Gastrocnemius medialis (tissue), 4 donors: Measurements from ENCODE around the gene PHRF1. TPM values are rescaled to one million over a fixed set of nuclear protein-coding genes. Genes with fewer than 3 reads are reported as not detected.
A peak's percentile ranks its signal among the peaks of the same experiment; 100 is the strongest.

Experiments
- ATAC-seq, 2 donors: fragments of 150-250 bp; one replicate each; pipeline ENCODE4 v1.9.1; 2016
- DNase-seq, 2 donors: peaks; one replicate each; pipeline ENCODE4 v3.0.0-alpha.2; 2019
- H3K27ac ChIP-seq, 4 donors: fragments of 200-600 bp; sonication (generic); 1 replicate in 1 of 4; 2 replicates in 3 of 4; pipeline ENCODE4 v1.5.1; 2016 to 2018; ENCODE audit warnings: mild to moderate bottlenecking in 2 of 4, moderate library complexity in 1 of 4
- H3K27me3 ChIP-seq, 3 donors: fragments of 200-600 bp; sonication (generic) in 2 of 3; 1 replicate in 1 of 3; 2 replicates in 2 of 3; pipeline versions ENCODE4 v1.5.1 to v1.6.0; 2016 to 2019; ENCODE audit warnings: mild to moderate bottlenecking in 1 of 3, moderate library complexity in 1 of 3
- H3K36me3 ChIP-seq, 2 donors: fragments of 200-600 bp; sonication (generic) in 1 of 2; one replicate each; pipeline ENCODE4 v1.5.1; 2017 to 2018
- H3K4me1 ChIP-seq, 2 donors: fragments of 200-600 bp; sonication (generic) in 1 of 2; one replicate each; pipeline ENCODE4 v1.5.1; 2016 to 2017; ENCODE audit warnings: mild to moderate bottlenecking in 2 of 2
- H3K4me3 ChIP-seq, 4 donors: fragments of 200-600 bp; sonication (generic) in 3 of 4; 1 replicate in 1 of 4; 2 replicates in 3 of 4; pipeline ENCODE4 v1.5.1; 2016 to 2019; ENCODE audit warnings: mild to moderate bottlenecking in 2 of 4
- H3K9me3 ChIP-seq, 3 donors: fragments of 200-600 bp; sonication (generic) in 2 of 3; 1 replicate in 1 of 3; 2 replicates in 2 of 3; pipeline ENCODE4 v1.5.1; 2016 to 2019
- POLR2A ChIP-seq, 2 donors: fragments of 450-650 bp; IDR thresholded peaks; one replicate each; pipeline ENCODE4 v1.6.1; 2017; ENCODE audit warnings: antibody characterized with exemption in 2 of 2, mild to moderate bottlenecking in 2 of 2, moderate library complexity in 2 of 2
- in situ Hi-C, 4 donors: fragments of 200-750 bp; cut with MboI; loops; one replicate each; pipeline versions ENCODE4 v1.15.0 to v1.8.0; 2017; ENCODE audit warnings: low sequenced_read_pairs in 4 of 4
- intact Hi-C: fragments of 100-400 bp; cut with DNase I; formaldehyde crosslinking; loops from one replicate; pipeline ENCODE4 v1.15.1; 2023; ENCODE audit warnings: low total_unique reads
- total RNA-seq, 4 donors: library from RNA; depleted of rRNA; stranded (reverse); fragments of >200 nt; gene quantifications; one replicate each; pipeline versions ENCODE4 v1.1.0 to v1.2.3, GENCODE V29; 2016
- TF ChIP-seq, protein P1 (sequence below), 5 experiments: fragments of 450-650 bp in 3 of 5; fragments of 200-600 bp in 2 of 5; sonication (generic) in 2 of 5; IDR thresholded peaks in 4 of 5; conservative IDR thresholded peaks in 1 of 5; 1 replicate in 4 of 5; 2 replicates in 1 of 5; pipeline ENCODE4 v1.5.1; 2016 to 2019; ENCODE audit warnings: antibody characterized with exemption in 5 of 5, mild to moderate bottlenecking in 3 of 5, moderate library complexity in 3 of 5

Gene PHRF1
- total RNA-seq, 4 donors from 2014 or later, result 9.2 to 22.6 (median 20.8) TPM

DNA sequence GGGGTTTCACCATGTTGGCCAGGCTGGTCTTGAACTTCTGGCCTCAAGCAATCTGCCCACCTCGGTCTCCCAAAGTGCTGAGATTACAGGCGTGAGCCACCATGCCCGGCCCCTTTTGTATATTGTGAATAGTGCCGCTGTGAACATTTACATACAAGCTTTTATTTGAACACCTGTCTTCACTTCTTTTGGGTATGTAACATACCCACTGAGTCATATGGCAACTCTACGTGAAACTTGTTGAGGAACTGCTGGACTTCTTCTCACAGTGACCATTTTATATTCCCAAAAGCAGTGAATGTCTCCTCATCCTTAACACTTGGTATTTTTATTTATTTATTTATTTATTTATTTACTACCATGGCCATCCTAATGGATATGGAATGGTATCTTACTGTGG lies 54.6 kb downstream of the PHRF1 start:
- intact Hi-C loops, result loop anchor here (5.0 kb wide), 1 partner anchor 66 kb away; the partner anchor contains the start of genes DEAF1 and TMEM80
- H3K27ac ChIP-seq, result peak overlapping the region; percentile 81 to 93 (median 86)
- H3K36me3 ChIP-seq, result no peaks in the 10 kb centered on the region
- no peak for ATAC-seq
- H3K4me3 ChIP-seq, result no peak overlapping the region
- peaks cover 0 to 3% (median 0%) of the 10 kb centered on the region in 3 donors for H3K27me3 ChIP-seq
- peaks cover 18 to 42% of the 10 kb centered on the region in 2 donors for H3K4me1 ChIP-seq
- H3K9me3 ChIP-seq, result no peaks in the 10 kb centered on the region
- in situ Hi-C loops, result no loop called here
- no peak for DNase-seq
- TF ChIP-seq, protein P1, sequence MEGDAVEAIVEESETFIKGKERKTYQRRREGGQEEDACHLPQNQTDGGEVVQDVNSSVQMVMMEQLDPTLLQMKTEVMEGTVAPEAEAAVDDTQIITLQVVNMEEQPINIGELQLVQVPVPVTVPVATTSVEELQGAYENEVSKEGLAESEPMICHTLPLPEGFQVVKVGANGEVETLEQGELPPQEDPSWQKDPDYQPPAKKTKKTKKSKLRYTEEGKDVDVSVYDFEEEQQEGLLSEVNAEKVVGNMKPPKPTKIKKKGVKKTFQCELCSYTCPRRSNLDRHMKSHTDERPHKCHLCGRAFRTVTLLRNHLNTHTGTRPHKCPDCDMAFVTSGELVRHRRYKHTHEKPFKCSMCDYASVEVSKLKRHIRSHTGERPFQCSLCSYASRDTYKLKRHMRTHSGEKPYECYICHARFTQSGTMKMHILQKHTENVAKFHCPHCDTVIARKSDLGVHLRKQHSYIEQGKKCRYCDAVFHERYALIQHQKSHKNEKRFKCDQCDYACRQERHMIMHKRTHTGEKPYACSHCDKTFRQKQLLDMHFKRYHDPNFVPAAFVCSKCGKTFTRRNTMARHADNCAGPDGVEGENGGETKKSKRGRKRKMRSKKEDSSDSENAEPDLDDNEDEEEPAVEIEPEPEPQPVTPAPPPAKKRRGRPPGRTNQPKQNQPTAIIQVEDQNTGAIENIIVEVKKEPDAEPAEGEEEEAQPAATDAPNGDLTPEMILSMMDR (IDR thresholded peaks at IDR 0.05 in 4 of 5, conservative IDR thresholded peaks at IDR 0.05 in 1 of 5), result no peak
- no peak for TF ChIP-seq POLR2A (IDR thresholded peaks at IDR 0.05)

DNA sequence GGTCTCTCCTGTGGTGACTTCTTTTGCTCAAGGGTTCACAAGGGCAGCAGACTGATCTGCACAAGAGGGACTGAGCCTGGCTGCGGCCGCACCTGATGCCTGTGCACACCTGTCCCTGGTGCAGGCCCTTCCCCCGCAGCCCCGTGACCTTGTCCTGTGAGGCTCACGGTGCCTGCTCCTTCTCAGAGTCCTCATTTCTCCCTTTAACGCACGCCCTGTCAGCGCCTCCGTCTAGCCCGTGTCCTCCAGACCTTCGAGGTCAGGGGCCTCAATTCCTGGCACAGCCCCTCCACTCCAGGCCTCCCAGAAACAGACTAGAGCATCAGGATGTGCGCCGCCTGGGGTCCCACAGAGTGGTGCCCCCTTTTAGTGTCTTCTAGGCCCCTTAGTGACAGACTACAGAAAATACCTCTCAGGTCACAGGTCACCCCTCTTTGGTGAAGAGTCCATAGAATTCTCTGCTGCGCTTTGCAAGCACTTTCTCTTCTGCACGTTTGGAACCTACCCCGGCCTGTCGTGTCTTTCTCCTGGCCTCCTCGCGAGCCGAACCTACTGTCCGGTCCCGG lies 59.8 kb downstream of the PHRF1 start:
- DNase-seq (no peak), ATAC-seq (no peak)
- no peak for TF ChIP-seq POLR2A (IDR thresholded peaks at IDR 0.05)
- no peaks in the 10 kb centered on the region for H3K36me3 ChIP-seq
- no peak overlapping the region for H3K27ac ChIP-seq
- peaks cover 6 to 12% of the 10 kb centered on the region in 2 donors for H3K4me1 ChIP-seq
- intact Hi-C loops (no loop called here), in situ Hi-C loops (no loop called here)
- no peak overlapping the region for H3K4me3 ChIP-seq
- H3K9me3 ChIP-seq, result no peaks in the 10 kb centered on the region
- peaks cover 21 to 27% (median 25%) of the 10 kb centered on the region in 3 donors for H3K27me3 ChIP-seq

DNA sequence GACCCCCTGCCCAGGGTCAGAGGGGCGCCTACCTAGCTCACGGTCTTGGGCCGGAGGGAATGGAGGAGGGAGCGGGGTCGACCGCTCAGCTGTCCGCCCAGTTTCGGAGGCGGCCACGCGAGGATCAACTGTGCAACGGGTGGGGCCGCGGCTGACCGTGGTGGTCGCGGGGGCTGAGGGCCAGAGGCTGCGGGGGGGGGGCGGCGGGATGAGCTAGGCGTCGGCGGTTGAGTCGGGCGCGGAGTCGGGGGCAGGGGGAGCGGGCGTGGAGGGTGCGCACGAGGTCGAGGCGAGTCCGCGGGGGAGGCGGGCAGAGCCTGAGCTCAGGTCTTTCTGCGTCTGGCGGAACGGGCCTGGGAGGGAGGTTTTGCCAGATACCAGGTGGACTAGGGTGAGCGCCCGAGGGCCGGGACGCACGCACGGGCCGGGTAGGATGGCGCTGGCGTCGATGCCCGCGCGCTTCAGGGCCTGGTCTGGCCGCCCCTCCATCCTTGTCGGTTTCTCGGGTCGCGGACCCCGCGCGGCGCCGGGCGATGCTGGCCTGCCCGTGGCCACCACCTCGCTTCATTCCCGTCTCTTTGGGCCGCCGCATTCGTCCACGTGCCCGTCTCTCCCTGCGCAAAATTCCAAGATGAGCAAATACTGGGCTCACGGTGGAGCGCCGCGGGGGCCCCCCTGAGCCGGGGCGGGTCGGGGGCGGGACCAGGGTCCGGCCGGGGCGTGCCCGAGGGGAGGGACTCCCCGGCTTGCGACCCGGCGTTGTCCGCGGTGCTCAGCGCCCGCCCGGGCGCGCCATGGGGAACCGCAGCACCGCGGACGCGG lies 60.5 kb downstream of the PHRF1 start, which contains the start of gene DRD4:
Gene DRD4, plus strand, starts transcription at position 759 of the 822 bp plus-strand sequence. Its CDS starts 36 bp downstream, at position 795.
- no peak for ATAC-seq
- Histone ChIP-seq H3K4me1 (peaks cover 6 to 12% of the 10 kb centered on the region in 2 donors), H3K27ac (no peak within 1 kb of the TSS), H3K4me3 (peak within 1 kb of the TSS in 3 of 4 donors; percentile 9 to 15 (median 13)), H3K9me3 (no peaks in the 10 kb centered on the region), H3K27me3 (peaks cover 21 to 27% (median 25%) of the 10 kb centered on the region in 3 donors), H3K36me3 (no peaks in the 10 kb centered on the region)
- TF ChIP-seq, protein P1 (IDR thresholded peaks at IDR 0.05 in 4 of 5, conservative IDR thresholded peaks at IDR 0.05 in 1 of 5), result no peak
- TF ChIP-seq POLR2A (IDR thresholded peaks at IDR 0.05), result no peak
- in situ Hi-C loops, result no loop called here
- intact Hi-C loops, result no loop called here
- no peak for DNase-seq

DNA sequence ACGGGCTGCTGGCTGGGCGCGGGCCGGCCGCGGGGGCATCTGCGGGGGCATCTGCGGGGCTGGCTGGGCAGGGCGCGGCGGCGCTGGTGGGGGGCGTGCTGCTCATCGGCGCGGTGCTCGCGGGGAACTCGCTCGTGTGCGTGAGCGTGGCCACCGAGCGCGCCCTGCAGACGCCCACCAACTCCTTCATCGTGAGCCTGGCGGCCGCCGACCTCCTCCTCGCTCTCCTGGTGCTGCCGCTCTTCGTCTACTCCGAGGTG lies 61.0 kb downstream of the PHRF1 start:
- TF ChIP-seq, protein P1 (IDR thresholded peaks at IDR 0.05 in 4 of 5, conservative IDR thresholded peaks at IDR 0.05 in 1 of 5), result no peak
- no peak for TF ChIP-seq POLR2A (IDR thresholded peaks at IDR 0.05)

More for the DNA sequence above, 61.0 kb downstream of the PHRF1 start:
- peaks cover 21 to 27% (median 25%) of the 10 kb centered on the region in 3 donors for H3K27me3 ChIP-seq
- H3K27ac ChIP-seq, result no peak overlapping the region
- intact Hi-C loops, result no loop called here
- in situ Hi-C loops, result no loop called here
- ATAC-seq (no peak), DNase-seq (no peak)
- H3K36me3 ChIP-seq, result no peaks in the 10 kb centered on the region
- H3K4me1 ChIP-seq, result peaks cover 6 to 12% of the 10 kb centered on the region in 2 donors
- H3K9me3 ChIP-seq, result no peaks in the 10 kb centered on the region
- no peak overlapping the region for H3K4me3 ChIP-seq
